K562 (cell line): ENCODE data around the gene STARD8.
"Not testable (repeated sequence)": the region's sequence is repeated elsewhere in the genome, so short reads cannot be mapped to it uniquely, and the experiment has no call there.

ENCODE experiments used
- ATF7 ChIP-seq: fragments of 450-650 bp; IDR thresholded peaks from 2 replicates; pipeline ENCODE4 v1.7.1; 2014; ENCODE audit warnings: mild to moderate bottlenecking, moderate library complexity
- CTCF ChIP-seq, 3 experiments: IDR thresholded peaks in 2 of 3; conservative IDR thresholded peaks in 1 of 3; 2 replicates each; pipeline ENCODE4 v1.5.1; 2011 to 2012; ENCODE audit warnings: low read length in 3 of 3, mild to moderate bottlenecking in 3 of 3, control low read depth in 2 of 3, improper control_type of control experiment in 1 of 3, inconsistent platforms in 1 of 3, low read depth in 1 of 3, mixed read lengths in 1 of 3, moderate library complexity in 1 of 3; ENCODE audit not compliant: insufficient read depth in 2 of 3
- POLR2A ChIP-seq: fragments of 450-650 bp; conservative IDR thresholded peaks from 2 replicates; pipeline ENCODE4 v1.6.1; 2016
- POLR2AphosphoS2 ChIP-seq: IDR thresholded peaks from 2 replicates; pipeline ENCODE4 v1.6.1; 2012; ENCODE audit warnings: low read length, improper control_type of control experiment
- POLR2AphosphoS5 ChIP-seq: IDR thresholded peaks from 2 replicates; pipeline ENCODE4 v1.6.1; 2011; ENCODE audit warnings: mild to moderate bottlenecking, low read depth, low read length, moderate library complexity; ENCODE audit not compliant: control insufficient read depth, insufficient read depth
- RCOR1 ChIP-seq, 2 experiments: IDR thresholded peaks; 2 replicates each; pipeline ENCODE4 v1.6.1; 2012; ENCODE audit warnings: low read depth in 2 of 2, low read length in 2 of 2, borderline replicate concordance in 1 of 2, improper control_type of control experiment in 1 of 2
- TARDBP ChIP-seq: fragments of 450-650 bp; IDR thresholded peaks from 2 replicates; pipeline ENCODE4 v1.6.1; 2016
- TEAD2 ChIP-seq: fragments of 450-650 bp; IDR thresholded peaks from 2 replicates; pipeline ENCODE4 v1.6.1; 2016; ENCODE audit warnings: missing genetic modification characterization, control low read depth, missing compliant biosample characterization
- USF2 ChIP-seq: sonication (generic); formaldehyde crosslinking; IDR thresholded peaks from 2 replicates; pipeline ENCODE4 v1.5.0; 2020; ENCODE audit warnings: missing genetic modification reagents
- TF ChIP-seq, protein P1 (sequence below): sonication (generic); formaldehyde crosslinking; IDR thresholded peaks from 2 replicates; pipeline ENCODE4 v1.9.0; 2022; ENCODE audit warnings: mild to moderate bottlenecking, missing genetic modification reagents

- not testable (repeated sequence) for TF ChIP-seq POLR2A; USF2 (CRISPR knock-in tag); RCOR1 (IDR thresholded peaks at IDR 0.05; ENCODE audit: borderline replicate concordance in 1 of 2, low read depth in 2 of 2, low read length in 2 of 2); ATF7; CTCF (IDR thresholded peaks at IDR 0.05 in 2 of 3, conservative IDR thresholded peaks at IDR 0.05 in 1 of 3; ENCODE audit: insufficient read depth in 2 of 3, low read depth in 1 of 3, low read length in 3 of 3); TEAD2 (tag); POLR2AphosphoS2; TARDBP; POLR2AphosphoS5
- TF ChIP-seq, protein P1, sequence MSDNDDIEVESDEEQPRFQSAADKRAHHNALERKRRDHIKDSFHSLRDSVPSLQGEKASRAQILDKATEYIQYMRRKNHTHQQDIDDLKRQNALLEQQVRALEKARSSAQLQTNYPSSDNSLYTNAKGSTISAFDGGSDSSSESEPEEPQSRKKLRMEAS (CRISPR knock-in tag): not testable (repeated sequence)
Observed at GRCh38 chrX:68688931-68689330, 41.5 kb downstream of the STARD8 start.
